Dendritic cell treated with granulocyte-macrophage colony-stimulating factor and Interleukin-4, amounts not matched to agents 40 ng/mL and 50 ng/mL, for 4 days (primary cell): ENCODE data around the gene ABCC2.
"Not testable (repeated sequence)": the region's sequence is repeated elsewhere in the genome, so short reads cannot be mapped to it uniquely, and the experiment has no call there.

ENCODE experiments used
- H3K27ac Mint-ChIP-seq: one replicate; pipeline ENCODE4 v1.8.0; 2022; ENCODE audit warnings: mild to moderate bottlenecking, mixed read lengths
- H3K27me3 Mint-ChIP-seq: one replicate; pipeline ENCODE4 v1.8.0; 2022; ENCODE audit warnings: mild to moderate bottlenecking, mixed read lengths
- H3K36me3 Mint-ChIP-seq: one replicate; pipeline ENCODE4 v1.8.0; 2022; ENCODE audit warnings: low read depth, mixed read lengths
- H3K4me1 Mint-ChIP-seq: one replicate; pipeline ENCODE4 v1.8.0; 2022; ENCODE audit warnings: low read depth, mixed read lengths
- H3K4me3 Mint-ChIP-seq: one replicate; pipeline ENCODE4 v1.8.0; 2022; ENCODE audit warnings: mild to moderate bottlenecking, moderate library complexity, mixed read lengths
- H3K9me3 Mint-ChIP-seq: one replicate; pipeline ENCODE4 v1.8.0; 2022; ENCODE audit warnings: mixed read lengths
- intact Hi-C: fragments of 100-400 bp; cut with micrococcal nuclease; formaldehyde crosslinking; loops from one replicate; pipeline ENCODE4 v1.15.0; 2022

ABCC2 gene

GRCh38 chr10:99888622-99889021 lies 106.2 kb downstream of the ABCC2 start:
- Mint-ChIP-seq H3K4me1 (no peaks in the 10 kb centered on the region), H3K9me3 (no peaks in the 10 kb centered on the region), H3K27ac (no peak overlapping the region), H3K4me3 (no peak overlapping the region), H3K36me3 (peaks cover 66% of the 10 kb centered on the region), H3K27me3 (no peaks in the 10 kb centered on the region)
- intact Hi-C loops, result no loop called here

DNA sequence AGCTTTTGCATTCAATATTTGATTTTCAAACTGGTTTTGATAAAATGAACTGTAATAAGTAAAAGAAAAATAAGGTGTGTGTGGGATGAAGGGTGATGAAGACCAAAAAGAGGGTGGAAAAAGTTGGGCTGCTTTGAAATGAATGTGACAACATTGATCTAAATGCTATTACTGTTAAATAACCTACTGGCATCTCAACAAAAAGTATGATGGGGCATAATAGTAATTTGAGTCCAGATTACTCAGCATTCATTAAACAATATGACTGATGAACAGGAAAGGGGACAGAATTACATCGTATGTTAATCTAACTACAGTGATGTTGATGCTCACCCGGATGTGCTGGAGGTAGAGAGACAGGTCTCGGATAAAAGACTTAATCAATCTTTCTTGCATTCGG lies 112.2 kb downstream of the ABCC2 start:
- H3K4me1 Mint-ChIP-seq, result no peaks in the 10 kb centered on the region
- no peaks in the 10 kb centered on the region for H3K27me3 Mint-ChIP-seq
- peaks cover 72% of the 10 kb centered on the region for H3K36me3 Mint-ChIP-seq
- H3K4me3 Mint-ChIP-seq, result no peak overlapping the region
- H3K27ac Mint-ChIP-seq, result no peak overlapping the region
- H3K9me3 Mint-ChIP-seq, result no peaks in the 10 kb centered on the region
- intact Hi-C loops, result no loop called here

GRCh38 chr10:99895066-99895465 lies 112.6 kb downstream of the ABCC2 start:
- H3K27ac Mint-ChIP-seq, H3K4me1 Mint-ChIP-seq, intact Hi-C loops, H3K9me3 Mint-ChIP-seq, H3K4me3 Mint-ChIP-seq, H3K27me3 Mint-ChIP-seq: not testable (repeated sequence)
- peaks cover 72% of the 10 kb centered on the region for H3K36me3 Mint-ChIP-seq

- Mint-ChIP-seq H3K4me3 (no peak overlapping the region), H3K4me1 (no peaks in the 10 kb centered on the region), H3K9me3 (no peaks in the 10 kb centered on the region), H3K27ac (no peak overlapping the region), H3K36me3 (peaks cover 72% of the 10 kb centered on the region), H3K27me3 (no peaks in the 10 kb centered on the region)
- intact Hi-C loops, result no loop called here
Measured at GRCh38 chr10:99895867-99896266, 113.4 kb downstream of the ABCC2 start.
